GM18517 (cell line): ENCODE measurements around the gene TGDS.
A peak's percentile ranks its signal among the peaks of the same experiment; 100 is the strongest.

ENCODE experiments used
- ATAC-seq: cut with Tn5 transposase; IDR thresholded peaks from one replicate; pipeline ENCODE4 v1.9.1; 2021; ENCODE audit warnings: mild to moderate bottlenecking, moderate library complexity; ENCODE audit not compliant: unreplicated experiment

TGDS gene

DNA sequence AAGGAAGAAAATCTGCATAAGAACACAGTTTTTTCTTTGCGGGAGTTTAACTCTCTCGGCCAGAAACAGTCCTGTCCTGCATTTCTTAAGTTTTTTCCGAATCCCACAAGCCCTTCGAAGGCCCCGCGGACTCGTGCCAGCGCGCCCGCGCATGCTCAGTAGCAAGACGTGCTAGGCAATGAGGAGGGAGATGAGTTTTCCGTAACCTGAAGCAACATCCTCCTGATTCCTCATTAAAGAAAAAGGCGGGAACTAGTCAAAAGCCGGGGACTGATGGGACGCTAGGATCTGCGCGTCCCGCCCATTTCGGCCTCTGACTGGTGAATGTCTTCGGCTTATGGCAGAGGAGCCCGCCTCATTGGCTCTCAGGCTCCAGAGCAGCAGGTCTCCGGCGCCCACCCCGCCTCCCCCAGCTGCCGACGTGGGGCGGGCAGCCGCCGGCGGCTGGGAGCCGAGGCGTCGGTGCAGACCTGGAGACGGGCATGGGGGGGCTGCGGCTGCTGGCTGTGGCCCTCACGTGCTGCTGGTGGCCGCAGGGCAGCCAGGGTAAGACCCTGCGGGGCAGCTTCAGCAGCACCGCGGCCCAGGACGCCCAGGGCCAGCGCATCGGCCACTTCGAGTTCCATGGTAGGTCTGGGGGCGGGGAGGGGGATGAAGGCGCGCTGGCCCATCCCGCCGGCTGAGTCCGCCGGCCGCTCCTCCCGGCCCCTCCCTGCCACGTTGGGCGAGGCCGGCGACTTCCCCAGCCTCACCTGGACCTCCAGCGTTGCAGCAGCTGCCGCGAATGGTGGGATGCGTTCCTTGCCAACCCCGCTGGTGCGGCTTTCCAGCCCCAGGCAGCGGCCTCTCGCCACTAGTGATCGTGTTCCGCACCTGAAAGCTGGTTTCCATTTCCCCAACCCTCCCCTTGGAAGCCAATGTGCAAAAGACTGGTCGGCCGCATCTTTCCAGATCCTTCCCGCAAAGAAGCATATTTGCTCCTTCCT, 5.8 kb upstream of the TGDS start, which contains the start of gene GPR180:
Gene GPR180, plus strand, starts transcription at position 412 of the 986 bp plus-strand sequence. Its CDS starts 71 bp downstream, at position 483.
- peak; percentile 99 for ATAC-seq

DNA sequence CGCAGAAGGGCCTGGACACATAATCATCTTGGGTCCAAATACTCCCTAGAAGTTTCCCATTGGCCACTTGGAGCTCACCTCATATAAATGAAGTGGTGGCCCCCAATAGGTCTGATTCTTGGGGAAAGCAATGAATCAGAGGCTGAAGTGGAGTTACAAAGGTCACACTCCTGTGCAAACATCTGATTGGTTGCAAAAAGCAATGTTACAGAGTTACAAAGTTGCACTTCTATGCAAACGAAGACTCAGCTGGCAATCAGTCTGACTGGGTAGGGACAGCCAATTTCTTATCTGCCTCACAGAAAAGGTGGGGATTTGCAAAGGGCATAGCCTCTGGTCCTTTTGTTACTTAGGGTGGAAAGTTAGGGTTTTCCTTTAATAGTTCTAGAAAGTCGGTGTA, 3.9 kb upstream of the TGDS start:
- ATAC-seq, result no peak

DNA sequence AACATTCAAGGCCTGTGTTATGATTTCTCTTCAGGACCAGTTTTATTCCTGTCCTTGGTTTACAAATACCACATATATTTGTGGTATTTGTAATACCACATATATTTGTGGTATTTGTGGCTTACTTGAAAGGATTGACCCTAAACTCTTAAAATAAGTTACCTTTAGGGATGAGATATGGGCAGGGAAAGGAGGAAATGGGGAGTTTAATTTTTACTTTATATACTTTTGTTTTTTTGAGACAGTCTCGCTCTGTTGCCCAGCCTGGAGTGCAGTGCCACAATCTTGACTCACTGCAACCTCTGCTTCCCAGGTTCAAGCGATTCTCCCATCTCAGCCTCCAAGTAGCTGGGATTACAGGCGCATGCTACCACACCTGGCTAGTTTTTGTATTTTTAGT, 2.3 kb upstream of the TGDS start:
- no peak for ATAC-seq

- ATAC-seq, result no peak
These were observed 621 bp upstream of the TGDS start for GRCh38 chr13:94596575-94596971.

DNA sequence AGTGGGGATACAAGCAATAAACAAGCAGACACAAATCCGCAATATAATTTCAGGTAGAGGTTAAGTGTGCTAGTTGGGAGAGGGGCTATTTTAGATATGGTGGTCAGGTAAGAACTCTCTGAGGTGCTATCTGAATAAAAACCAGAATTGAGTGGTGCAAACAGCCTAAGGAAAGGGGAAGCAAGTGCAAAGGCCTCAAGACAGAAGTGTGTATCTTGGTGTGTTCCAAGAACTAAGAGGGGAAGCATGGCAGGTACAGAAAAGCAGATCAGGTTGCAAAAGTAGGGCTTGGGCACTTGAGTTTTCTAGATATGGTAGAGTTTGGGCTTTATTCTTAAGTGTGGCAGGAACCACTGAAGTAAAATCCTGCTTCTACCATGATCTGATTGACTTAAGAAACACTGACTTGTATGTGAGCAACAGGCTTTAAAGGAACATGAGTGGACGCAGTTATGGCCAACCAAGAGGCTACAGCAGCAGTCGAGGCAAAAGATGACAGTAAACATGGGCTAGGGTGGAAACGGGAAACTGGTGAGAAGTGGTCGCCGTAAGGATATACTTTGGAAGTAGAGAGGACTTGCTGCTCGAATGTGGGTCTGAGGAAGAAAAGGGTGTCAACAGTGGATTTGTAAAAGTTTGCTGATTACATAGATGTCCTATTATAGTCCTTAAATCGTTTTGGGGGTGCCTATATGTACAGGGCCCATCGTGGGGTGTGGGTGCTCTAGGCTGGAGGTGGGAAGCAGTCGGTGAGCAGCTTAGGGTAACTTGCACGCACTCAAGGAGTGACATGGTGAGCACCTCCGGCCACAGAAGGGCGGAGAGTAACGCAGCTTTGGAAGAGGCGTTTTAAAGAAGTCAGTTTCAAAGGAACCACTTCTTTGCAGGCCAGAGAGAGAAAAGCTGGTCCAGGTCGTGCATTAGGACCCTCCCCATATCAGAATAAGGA, 677 bp downstream of the TGDS start:
- peak; percentile 39 for ATAC-seq

GRCh38 chr13:94590744-94591143, 5.2 kb downstream of the TGDS start:
- ATAC-seq, result no peak

DNA sequence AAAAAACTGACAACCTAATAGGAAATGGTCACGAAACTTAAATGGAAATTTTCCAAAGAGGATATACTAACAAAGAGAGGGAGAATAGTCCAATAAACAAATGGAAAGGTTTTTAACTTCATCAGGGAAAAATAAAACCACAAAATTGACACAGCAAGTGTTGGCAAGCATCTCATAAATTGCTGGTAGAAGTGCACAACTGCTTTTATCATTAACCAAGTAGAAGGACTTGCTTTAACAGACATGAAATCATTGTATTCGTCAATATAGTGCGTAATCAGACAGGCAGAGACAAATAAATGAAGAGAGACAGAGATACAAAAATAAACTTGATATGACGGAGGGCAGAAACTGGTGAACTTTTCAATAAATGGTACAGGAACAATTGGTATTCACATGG, 7.4 kb downstream of the TGDS start:
- no peak for ATAC-seq

- ATAC-seq, result no peak
These were observed 9.6 kb downstream of the TGDS start for GRCh38 chr13:94586371-94586770.

DNA sequence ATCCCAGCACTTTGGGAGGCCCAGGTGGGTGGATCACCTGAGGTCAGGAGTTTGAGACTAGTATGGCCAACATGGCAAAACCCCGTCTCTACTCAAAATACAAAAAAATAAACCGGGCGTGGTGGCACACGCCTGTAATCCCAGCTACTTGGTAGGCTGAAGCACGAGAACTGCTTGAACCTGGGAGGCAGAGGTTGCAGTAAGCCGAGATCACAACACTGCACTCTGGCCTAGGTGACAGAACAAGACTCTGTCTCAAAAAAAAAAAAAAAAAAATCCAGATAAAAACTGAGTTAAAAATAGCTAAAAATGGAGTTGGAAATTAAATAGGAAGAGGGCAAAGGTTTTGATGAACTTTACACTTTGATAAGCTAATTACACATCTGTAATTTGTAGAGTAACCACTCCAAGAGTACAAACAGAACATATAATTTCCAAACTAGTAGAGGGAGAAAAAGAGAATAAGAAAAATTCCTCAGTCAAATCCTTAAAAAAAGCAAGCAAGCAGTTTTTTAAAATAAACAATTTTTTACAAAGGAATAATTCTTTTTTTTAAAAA, 10.3 kb downstream of the TGDS start:
- no peak for ATAC-seq

DNA sequence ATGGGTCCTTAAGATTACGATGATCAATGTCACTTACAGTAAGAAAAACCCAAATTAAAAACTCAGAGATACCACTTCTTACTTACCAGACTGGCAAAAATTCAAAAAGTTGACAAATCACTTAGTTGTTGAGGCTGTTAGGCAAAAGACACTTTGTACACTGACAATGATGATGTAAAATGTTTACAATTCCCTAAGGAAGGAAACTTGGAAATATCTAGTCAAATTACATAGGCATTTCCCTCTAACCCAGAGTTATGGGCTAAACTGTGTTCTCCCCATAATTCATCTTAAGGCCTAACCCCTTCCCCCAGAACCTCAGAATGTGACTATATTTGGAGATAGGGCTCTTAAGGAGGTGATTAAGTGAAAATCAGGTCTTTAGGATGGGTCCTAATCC, 12.0 kb downstream of the TGDS start:
- no peak for ATAC-seq

GRCh38 chr13:94579063-94579462, 16.9 kb downstream of the TGDS start:
- no peak for ATAC-seq

- ATAC-seq, result no peak
These were observed 26.3 kb downstream of the TGDS start for GRCh38 chr13:94569615-94570014.

DNA sequence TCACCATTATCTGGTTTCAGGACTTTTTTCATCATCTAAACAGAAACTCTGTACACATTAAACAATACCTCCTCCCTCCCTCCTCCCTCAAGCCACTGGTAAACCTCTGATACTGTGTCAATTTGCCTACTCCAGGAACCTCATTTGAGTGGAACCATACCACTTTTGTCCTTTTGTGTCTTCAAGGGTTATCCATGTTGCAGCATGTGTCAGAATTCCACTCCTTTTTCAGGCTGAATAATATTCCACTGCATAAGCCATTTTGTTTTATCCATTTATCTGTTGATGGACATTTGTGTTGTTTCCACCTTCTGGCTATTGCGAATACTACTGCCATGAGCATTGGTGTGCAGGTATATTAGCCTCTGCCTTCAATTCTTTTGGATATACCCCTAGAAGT, 27.5 kb downstream of the TGDS start:
- ATAC-seq, result no peak

GRCh38 chr13:94567581-94567980, 28.4 kb downstream of the TGDS start:
- ATAC-seq, result no peak

- no peak for ATAC-seq
These were observed 34.8 kb downstream of the TGDS start for GRCh38 chr13:94561126-94561525.

DNA sequence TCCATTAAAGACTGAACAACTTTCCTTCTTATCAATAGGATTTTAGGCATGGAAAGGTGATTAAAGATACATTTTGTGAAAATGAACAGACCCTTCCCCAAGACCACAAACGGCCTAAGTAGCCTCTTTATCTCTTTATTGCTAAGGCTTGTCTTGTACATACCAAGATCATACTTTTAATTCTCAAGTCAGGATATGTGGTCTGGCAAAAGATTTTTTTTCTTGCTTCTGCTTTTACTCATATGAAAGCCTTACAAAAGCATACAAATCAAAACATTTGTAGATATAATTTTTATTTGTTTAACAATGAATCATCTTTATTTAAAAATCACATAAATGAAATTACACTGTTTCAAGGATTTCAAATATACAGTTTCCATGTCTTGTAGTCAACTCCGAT, 35.8 kb downstream of the TGDS start:
- ATAC-seq, result no peak

DNA sequence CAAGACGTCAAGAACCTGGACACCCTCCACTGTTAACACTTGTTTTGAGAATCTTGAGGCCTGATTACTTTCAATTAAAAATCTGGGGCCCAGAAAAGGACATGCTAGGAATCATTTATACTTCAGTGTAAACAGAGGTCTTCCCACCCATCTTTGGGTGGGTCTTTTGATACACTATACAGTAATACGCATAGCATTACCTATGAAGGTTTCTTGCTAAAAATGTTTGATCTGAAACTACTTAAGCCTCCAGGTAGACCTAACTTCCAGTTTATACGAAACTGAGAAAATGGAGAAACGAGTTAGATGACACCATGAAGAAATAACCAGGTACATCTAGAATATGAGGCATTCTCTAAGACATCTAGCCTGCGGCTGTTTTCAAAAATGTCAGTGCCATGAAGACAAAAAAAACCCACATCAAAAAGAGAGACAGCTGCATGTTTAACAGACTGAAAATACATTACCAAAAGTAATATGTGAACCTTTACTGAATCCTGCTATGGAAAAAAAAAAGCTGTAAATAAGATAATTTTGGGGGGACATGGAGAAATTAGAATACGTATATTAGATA, 36.6 kb downstream of the TGDS start:
- ATAC-seq, result no peak

- no peak for ATAC-seq
These were observed 37.2 kb downstream of the TGDS start for GRCh38 chr13:94558716-94559115.

- no peak for ATAC-seq
These were observed 38.2 kb downstream of the TGDS start for GRCh38 chr13:94557684-94558235.

DNA sequence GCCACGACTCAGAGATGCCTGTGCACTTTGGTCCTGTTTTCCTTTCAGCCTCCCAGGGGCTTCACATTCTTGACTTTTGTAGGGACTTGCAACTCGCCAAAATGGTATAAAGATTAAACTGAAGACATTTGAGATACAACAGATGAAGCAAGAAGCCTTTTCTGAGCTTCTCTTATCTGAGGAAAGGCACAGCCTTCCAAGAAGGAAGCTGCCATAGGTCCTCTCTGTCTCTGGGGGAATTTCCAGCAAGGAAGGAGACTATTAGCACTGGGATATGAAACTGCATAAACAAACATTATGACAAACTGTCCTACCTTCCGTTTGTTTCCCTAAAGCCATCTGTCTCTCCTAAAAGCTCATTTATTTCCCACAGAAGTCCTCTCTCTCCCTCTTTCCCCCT, 39.3 kb downstream of the TGDS start:
- no peak for ATAC-seq

- no peak for ATAC-seq
These were observed 39.9 kb downstream of the TGDS start for GRCh38 chr13:94556041-94556440.
